Effector memory CD4-positive, alpha-beta T cell (primary cell): ENCODE results near the gene PLCB4.

ENCODE experiments used
- DNase-seq, 3 donors: peaks; one replicate each; pipeline ENCODE4 v3.0.0-alpha.2; 2020
- H3K27ac ChIP-seq: 2 replicates; pipeline ENCODE4 v1.7.0; 2013; ENCODE audit warnings: mild to moderate bottlenecking, low read length, moderate library complexity; ENCODE audit not compliant: insufficient read depth, poor library complexity, severe bottlenecking
- H3K27me3 ChIP-seq: replicated peaks from 2 replicates; pipeline ENCODE4 v1.7.0; 2013; ENCODE audit warnings: mild to moderate bottlenecking, low read length; ENCODE audit not compliant: insufficient read depth, control insufficient read depth, poor library complexity, severe bottlenecking
- H3K36me3 ChIP-seq: 2 replicates; pipeline ENCODE4 v1.7.0; 2013; ENCODE audit warnings: mild to moderate bottlenecking, low read length, moderate library complexity; ENCODE audit not compliant: control insufficient read depth, insufficient read depth
- H3K4me1 ChIP-seq: 2 replicates; pipeline ENCODE4 v1.7.0; 2013; ENCODE audit warnings: low read length, mild to moderate bottlenecking; ENCODE audit not compliant: control insufficient read depth, insufficient read depth, poor library complexity, severe bottlenecking
- H3K4me3 ChIP-seq: 2 replicates; pipeline ENCODE4 v1.7.0; 2013; ENCODE audit warnings: low read length, low read depth, mild to moderate bottlenecking; ENCODE audit not compliant: insufficient read depth, poor library complexity, severe bottlenecking
- H3K9me3 ChIP-seq: 2 replicates; pipeline ENCODE4 v1.7.0; 2013; ENCODE audit warnings: mild to moderate bottlenecking, low read length, moderate library complexity; ENCODE audit not compliant: control insufficient read depth

PLCB4 gene

DNA sequence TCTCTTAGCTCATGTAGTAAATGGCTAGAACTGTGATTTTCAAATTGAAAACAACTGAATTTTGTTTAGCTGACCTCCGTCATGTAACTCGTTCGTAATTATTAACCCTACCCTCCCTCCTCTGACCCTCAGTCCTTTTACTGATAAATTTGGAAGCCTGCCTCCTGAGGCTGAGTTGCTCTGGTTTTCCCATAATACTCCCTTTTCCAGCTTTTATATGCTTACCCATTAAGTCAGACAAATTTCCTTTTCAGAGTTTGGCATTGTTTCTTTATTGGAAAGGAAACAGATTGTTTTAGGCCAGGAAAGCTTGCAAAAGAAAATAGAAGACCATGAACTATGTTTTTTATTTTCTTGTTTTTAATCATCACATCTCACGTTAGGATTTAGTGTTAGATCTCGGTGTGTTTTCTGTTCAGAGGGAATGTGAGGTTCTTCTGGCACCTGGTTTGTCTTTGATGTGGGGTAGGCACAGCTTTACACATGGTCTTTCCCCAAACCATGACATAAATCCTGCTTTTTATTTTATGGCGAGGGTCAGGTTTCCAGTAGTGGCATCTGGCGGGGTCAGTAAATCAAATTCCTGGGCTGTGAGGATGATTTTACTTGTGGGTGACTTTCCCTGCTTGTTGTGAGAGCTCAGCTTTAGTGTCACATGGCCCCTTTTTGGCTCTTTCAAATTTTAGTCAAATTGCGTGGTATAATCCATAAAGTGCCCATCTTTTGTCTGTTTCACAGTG lies 24.5 kb downstream of the PLCB4 start:
- Histone ChIP-seq H3K36me3 (no peaks in the 10 kb centered on the region), H3K27ac (no peak overlapping the region), H3K9me3 (no peaks in the 10 kb centered on the region), H3K27me3 (no peaks in the 10 kb centered on the region), H3K4me1 (no peaks in the 10 kb centered on the region), H3K4me3 (no peak overlapping the region)
- no peak for DNase-seq

DNA sequence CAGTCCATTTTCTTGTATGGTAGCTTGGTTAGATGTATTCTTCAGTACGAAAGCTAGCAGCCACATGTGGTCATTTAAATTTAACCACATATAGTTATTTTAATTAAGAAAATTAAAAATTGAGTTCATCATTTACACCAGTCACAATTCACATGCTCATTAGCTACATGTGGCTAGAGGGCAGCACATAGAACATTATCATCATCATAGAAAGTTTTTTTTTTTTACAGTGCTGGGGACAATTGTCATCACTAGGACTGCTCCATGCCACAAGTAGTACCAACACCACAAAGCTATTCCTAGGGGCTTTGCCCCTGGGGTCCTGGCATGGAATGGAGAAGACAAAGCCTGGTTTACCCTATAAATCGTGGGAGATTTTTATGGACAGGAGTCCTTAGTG lies 30.5 kb downstream of the PLCB4 start:
- Histone ChIP-seq H3K27ac (no peak overlapping the region), H3K36me3 (no peaks in the 10 kb centered on the region), H3K4me3 (no peak overlapping the region), H3K9me3 (no peaks in the 10 kb centered on the region), H3K27me3 (no peaks in the 10 kb centered on the region), H3K4me1 (no peaks in the 10 kb centered on the region)
- no peak for DNase-seq

DNA sequence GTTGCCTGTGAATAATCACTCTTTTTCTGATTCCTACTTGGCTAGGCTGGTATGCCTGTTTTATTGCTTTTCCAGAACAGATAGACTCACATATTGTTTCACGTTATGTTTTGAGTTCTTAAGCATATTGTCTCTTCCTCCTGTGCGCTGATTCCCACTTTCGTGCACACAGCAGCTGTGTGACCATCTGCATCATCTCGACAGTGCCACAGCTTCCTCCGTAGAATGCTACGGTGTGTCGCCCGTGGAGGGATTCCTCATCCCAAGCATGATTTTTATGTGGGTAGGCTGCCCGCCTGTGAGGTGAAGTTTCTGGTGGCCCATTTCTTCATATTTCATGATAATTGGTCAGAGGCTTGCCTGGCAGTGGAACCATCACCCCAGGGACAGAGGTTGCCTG lies 31.8 kb downstream of the PLCB4 start:
- no peak overlapping the region for H3K4me3 ChIP-seq
- DNase-seq, result no peak
- no peaks in the 10 kb centered on the region for H3K4me1 ChIP-seq
- H3K9me3 ChIP-seq, result no peaks in the 10 kb centered on the region
- no peak overlapping the region for H3K27ac ChIP-seq
- H3K27me3 ChIP-seq, result no peaks in the 10 kb centered on the region
- no peaks in the 10 kb centered on the region for H3K36me3 ChIP-seq

DNA sequence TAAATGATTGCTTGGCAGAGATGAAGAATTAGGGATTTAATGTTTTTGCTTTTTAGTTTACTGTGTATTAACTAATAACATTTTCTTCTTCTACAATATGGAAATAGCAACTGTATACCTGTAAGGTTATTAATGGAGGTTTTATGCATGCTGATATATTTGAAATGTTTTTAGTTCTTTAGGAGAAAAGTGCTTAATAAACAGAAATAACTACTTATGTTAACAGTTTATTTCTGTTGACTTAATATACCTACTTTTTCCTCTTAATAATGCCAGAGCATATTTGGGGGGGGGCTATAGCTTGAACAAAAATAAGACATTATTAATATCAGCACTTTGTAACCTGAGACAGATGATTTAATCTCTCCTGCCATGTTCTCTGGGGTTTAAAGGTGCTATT lies 33.6 kb downstream of the PLCB4 start:
- no peaks in the 10 kb centered on the region for H3K27me3 ChIP-seq
- no peak overlapping the region for H3K27ac ChIP-seq
- H3K4me3 ChIP-seq, result no peak overlapping the region
- DNase-seq, result no peak
- H3K36me3 ChIP-seq, result no peaks in the 10 kb centered on the region
- no peaks in the 10 kb centered on the region for H3K4me1 ChIP-seq
- no peaks in the 10 kb centered on the region for H3K9me3 ChIP-seq

DNA sequence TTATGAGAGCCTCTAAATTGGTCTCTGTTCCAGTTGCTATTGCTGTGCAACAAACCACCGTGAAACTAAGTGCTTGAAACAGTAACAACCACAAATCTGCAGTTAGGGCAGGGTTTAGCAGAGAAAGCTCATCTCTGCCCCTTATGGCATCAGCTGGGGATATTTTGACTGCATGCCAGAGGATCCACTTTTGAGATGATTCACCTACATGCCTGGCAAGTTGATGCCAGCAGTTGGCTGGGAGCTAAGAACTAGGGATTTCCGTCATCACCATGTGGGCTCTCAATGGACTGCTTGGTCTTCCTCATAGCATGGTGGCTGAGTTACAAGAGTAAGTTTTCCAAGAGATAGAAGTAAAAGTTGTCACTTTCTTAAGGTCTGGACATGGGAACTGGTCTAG lies 35.1 kb downstream of the PLCB4 start:
- no peaks in the 10 kb centered on the region for H3K9me3 ChIP-seq
- H3K36me3 ChIP-seq, result no peaks in the 10 kb centered on the region
- H3K4me3 ChIP-seq, result no peak overlapping the region
- no peaks in the 10 kb centered on the region for H3K4me1 ChIP-seq
- no peak for DNase-seq
- no peaks in the 10 kb centered on the region for H3K27me3 ChIP-seq
- no peak overlapping the region for H3K27ac ChIP-seq

DNA sequence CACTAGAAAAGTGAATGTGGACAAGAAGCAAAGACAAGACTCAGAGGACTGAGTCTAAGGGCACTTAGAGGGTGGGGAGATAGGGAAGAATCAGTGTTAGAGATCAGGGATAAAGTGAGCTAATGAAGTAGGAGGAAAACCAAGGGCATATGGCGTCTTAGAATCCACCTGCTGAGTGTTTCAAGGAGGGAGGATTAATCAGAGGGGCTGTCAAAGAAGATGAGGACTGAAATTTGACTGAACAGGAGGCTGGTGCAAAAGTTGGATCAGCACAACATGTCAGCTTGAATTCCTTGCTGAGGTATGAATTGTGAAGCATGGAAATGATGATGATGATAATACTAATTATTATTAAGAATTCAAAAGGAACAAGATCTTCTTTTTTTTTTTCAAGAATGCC lies 39.4 kb downstream of the PLCB4 start:
- Histone ChIP-seq H3K36me3 (no peaks in the 10 kb centered on the region), H3K4me3 (no peak overlapping the region), H3K27me3 (no peaks in the 10 kb centered on the region), H3K9me3 (no peaks in the 10 kb centered on the region), H3K27ac (no peak overlapping the region), H3K4me1 (no peaks in the 10 kb centered on the region)
- DNase-seq, result no peak

DNA sequence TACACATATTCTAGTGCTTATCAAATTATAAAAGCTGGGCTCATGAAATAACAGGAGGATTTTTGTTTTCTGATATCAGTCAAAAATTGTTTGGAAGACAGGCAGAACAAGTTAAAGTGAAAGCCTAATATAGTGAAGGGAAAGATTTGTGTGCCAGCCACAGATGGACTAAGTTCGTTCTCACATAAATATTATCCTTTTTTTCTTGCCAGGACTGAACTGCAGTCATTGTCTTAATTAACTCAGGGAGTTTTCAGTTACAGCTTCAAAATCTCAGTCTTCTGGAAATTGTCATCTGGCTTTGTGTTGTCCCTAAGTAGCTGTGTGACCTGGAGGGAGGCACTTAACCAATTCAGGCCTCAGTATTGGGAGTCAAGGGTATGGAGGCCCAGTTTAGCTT lies 40.7 kb downstream of the PLCB4 start:
- Histone ChIP-seq H3K36me3 (no peaks in the 10 kb centered on the region), H3K9me3 (no peaks in the 10 kb centered on the region), H3K4me1 (no peaks in the 10 kb centered on the region), H3K27me3 (no peaks in the 10 kb centered on the region), H3K27ac (no peak overlapping the region), H3K4me3 (no peak overlapping the region)
- DNase-seq, result no peak

DNA sequence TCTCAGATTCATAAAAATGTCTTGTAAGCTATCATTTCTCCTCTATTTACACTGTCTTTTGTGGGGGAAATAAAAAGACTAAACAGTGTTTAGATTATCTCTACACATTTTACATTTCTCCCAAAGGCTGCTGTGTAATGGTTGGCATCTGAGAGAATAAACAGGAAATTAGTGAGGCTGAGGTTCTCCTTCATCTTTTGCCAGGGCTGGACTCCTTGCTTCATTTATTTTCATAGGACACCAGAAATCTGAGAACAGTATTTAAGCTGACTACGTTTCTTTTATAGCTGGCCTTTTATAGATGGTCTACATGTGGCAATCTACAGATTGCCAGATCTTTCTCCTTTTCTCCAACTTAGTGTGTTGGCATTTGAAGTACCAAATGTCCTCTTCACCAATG lies 41.5 kb downstream of the PLCB4 start:
- Histone ChIP-seq H3K4me1 (no peaks in the 10 kb centered on the region), H3K36me3 (no peaks in the 10 kb centered on the region), H3K27ac (no peak overlapping the region), H3K4me3 (no peak overlapping the region), H3K27me3 (no peaks in the 10 kb centered on the region), H3K9me3 (no peaks in the 10 kb centered on the region)
- DNase-seq, result no peak

DNA sequence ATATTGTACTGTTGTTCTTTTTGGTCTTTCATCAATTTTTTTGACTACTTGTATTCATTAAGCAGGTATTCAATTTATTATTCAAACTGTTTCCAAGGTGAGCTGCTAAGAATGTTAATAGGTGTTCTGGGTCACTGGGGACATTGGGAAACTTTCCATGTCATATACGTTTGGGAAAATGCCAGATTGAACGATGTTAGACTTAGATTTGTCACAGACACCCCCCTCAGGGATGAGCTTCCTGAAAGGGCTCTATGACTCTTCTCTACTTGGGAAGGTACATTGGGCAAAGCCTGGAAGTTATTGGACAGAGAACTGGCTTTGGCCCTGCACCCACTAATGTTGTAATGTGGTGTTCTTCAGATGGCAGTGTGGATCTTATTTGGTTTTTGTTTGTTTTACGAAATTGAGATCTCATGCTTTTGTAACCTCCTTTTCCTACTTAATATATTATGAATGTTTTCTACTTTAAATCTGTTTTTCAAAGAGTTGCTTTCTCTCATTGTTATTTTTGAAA lies 42.1 kb downstream of the PLCB4 start:
- H3K4me3 ChIP-seq, result no peak overlapping the region
- no peak for DNase-seq
- H3K4me1 ChIP-seq, result no peaks in the 10 kb centered on the region
- H3K27ac ChIP-seq, result no peak overlapping the region
- H3K36me3 ChIP-seq, result no peaks in the 10 kb centered on the region
- H3K9me3 ChIP-seq, result no peaks in the 10 kb centered on the region
- H3K27me3 ChIP-seq, result no peaks in the 10 kb centered on the region

DNA sequence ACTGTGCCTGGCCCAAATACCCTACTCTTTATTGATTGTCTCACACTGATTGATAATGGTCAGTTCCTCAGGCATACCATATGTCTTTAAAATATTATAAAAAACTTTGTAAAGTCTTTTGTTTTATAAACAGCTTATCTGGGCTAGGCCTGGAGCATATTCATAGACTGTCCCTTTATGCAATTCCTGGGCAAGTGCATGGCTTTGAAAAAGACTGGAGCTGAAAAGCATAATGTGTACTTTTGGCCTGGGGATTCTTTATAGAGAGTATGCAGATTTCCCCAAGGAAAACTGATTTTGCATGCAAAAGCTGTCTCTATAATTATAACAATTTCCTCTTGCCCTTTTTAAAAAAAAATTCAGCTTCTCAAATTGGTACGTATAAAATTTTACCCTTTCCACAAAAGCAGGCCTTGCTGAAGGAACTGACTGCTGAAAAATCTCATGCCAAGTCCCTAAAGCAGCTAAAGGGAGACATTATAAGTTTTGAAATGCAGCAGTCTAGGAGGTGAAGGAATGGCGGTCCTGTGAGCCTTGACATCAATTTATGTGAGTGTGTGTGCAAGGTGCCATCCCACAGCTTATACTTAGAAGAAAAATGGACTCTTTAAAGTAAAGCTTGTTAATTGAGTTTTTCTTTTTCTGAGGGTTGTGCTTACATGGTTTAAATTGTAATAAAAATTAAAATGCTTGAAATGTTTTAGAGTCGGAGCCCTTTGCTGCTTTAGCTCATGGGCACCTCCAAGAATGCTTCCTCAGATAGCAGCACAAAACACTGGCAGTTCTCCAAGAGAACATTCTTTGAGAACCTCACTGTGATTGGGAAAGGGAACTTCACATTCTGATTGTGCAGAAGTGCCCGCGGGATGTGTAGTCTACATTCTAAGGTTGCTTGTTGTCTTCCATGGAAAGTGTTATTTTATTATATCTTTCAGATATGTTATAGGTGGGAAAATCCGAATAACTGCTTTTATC lies 43.9 kb downstream of the PLCB4 start:
- H3K4me3 ChIP-seq, result no peak overlapping the region
- no peaks in the 10 kb centered on the region for H3K9me3 ChIP-seq
- no peaks in the 10 kb centered on the region for H3K27me3 ChIP-seq
- H3K4me1 ChIP-seq, result no peaks in the 10 kb centered on the region
- H3K27ac ChIP-seq, result no peak overlapping the region
- H3K36me3 ChIP-seq, result no peaks in the 10 kb centered on the region
- no peak for DNase-seq
